ENCODE data around the gene AUH. TPM values are rescaled to one million over a fixed set of nuclear protein-coding genes. Genes with fewer than 3 reads are reported as not detected.

Gene AUH
- total RNA-seq, 4 donors from 2014 or later: 17.1 to 28.2 (median 20.8) TPM

DNA sequence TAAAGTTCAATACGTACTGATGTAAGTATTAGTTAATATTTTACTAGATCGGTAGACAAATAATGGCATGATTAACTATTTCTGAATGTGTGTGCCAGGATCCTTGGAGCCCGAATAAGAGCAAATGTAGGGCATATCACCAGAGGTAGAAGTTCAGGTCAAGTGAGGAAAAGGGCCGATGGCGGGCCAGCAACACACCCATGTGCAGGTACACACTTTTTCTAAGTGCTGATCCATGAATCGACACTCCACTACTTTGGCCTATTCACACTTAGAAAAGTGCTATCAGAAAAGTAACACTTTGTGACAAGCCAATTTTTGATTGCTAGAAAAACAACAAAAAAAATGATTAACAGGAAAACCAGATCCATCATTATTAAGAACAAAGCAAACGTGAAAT, 150.3 kb downstream of the AUH start:
- Histone ChIP-seq H3K9me3 (no peaks in the 10 kb centered on the region), H3K4me1 (peaks cover 27 to 30% of the 10 kb centered on the region in 2 donors), H3K36me3 (no peaks in the 10 kb centered on the region), H3K27me3 (no peaks in the 10 kb centered on the region), H3K4me3 (no peak overlapping the region), H3K27ac (no peak overlapping the region)
- TF ChIP-seq, protein P1, sequence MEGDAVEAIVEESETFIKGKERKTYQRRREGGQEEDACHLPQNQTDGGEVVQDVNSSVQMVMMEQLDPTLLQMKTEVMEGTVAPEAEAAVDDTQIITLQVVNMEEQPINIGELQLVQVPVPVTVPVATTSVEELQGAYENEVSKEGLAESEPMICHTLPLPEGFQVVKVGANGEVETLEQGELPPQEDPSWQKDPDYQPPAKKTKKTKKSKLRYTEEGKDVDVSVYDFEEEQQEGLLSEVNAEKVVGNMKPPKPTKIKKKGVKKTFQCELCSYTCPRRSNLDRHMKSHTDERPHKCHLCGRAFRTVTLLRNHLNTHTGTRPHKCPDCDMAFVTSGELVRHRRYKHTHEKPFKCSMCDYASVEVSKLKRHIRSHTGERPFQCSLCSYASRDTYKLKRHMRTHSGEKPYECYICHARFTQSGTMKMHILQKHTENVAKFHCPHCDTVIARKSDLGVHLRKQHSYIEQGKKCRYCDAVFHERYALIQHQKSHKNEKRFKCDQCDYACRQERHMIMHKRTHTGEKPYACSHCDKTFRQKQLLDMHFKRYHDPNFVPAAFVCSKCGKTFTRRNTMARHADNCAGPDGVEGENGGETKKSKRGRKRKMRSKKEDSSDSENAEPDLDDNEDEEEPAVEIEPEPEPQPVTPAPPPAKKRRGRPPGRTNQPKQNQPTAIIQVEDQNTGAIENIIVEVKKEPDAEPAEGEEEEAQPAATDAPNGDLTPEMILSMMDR (IDR thresholded peaks at IDR 0.05 in 4 of 5, conservative IDR thresholded peaks at IDR 0.05 in 1 of 5): no peak
- no peak for TF ChIP-seq POLR2A (IDR thresholded peaks at IDR 0.05)
- DNase-seq: no peak
- in situ Hi-C loops (cut with MboI; ENCODE audit: low sequenced_read_pairs in 4 of 4): loop anchor here in 1 of 4 donors (25.0 kb wide), 1 partner anchor 201 kb away; the partner anchor contains the start of gene NFIL3
- intact Hi-C loops (cut with DNase I; ENCODE audit: low total_unique reads): no loop called here
- ATAC-seq: no peak

DNA sequence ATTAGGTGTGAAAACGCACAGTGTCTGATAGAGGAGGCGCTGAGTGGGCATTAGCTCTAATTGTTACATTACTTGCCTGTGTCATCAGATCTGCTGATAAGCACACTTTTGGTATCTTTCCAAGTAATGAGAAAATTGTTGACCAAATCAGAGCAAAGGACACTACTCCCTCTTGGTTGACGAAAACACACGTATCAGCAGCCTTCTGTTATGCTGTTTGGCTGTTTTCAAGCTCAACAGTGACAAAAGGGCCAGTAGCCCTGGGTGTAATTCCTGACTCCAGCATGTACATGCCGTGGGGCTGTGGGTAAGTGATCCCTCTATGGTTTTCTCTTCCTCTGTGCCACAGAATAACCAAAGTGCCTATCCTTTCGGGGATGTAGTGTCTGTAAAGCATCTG, 151.4 kb downstream of the AUH start:
- peaks cover 26% of the 10 kb centered on the region in 2 donors for H3K4me1 ChIP-seq
- H3K27ac ChIP-seq: no peak overlapping the region
- H3K4me3 ChIP-seq: no peak overlapping the region
- H3K36me3 ChIP-seq: no peaks in the 10 kb centered on the region
- no peak for DNase-seq
- in situ Hi-C loops (cut with MboI; ENCODE audit: low sequenced_read_pairs in 4 of 4) (loop anchor here in 1 of 4 donors (25.0 kb wide), 1 partner anchor 202 kb away; the partner anchor contains the start of gene NFIL3), intact Hi-C loops (cut with DNase I; ENCODE audit: low total_unique reads) (no loop called here)
- TF ChIP-seq POLR2A (IDR thresholded peaks at IDR 0.05): no peak
- TF ChIP-seq, protein P1 (IDR thresholded peaks at IDR 0.05 in 4 of 5, conservative IDR thresholded peaks at IDR 0.05 in 1 of 5): no peak
- H3K27me3 ChIP-seq: no peaks in the 10 kb centered on the region
- ATAC-seq: no peak
- H3K9me3 ChIP-seq: no peaks in the 10 kb centered on the region

DNA sequence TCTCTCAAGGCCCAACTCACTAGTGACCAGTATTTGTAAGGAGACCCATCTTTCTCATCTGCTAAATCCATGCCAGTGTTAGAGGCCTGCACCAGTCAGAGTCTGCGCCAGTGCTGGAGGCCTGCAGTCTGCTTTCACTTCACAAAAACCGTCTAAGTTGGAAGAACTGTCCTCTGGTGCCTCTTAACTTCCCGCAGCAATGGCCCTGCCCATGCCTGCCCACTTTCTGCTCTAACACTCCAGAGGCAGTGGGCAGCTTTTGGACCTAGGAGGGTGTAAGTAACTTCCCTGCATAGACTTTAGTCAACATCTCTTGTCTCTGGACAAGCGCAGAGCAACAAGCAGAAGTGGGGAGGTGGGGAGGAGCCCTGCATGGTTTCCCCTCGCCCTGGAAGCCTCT, 152.9 kb downstream of the AUH start:
- Histone ChIP-seq H3K27ac (peak overlapping the region; percentile 63 to 81 (median 74)), H3K27me3 (no peaks in the 10 kb centered on the region), H3K4me3 (no peak overlapping the region), H3K9me3 (no peaks in the 10 kb centered on the region), H3K36me3 (no peaks in the 10 kb centered on the region), H3K4me1 (peaks cover 16 to 18% of the 10 kb centered on the region in 2 donors)
- intact Hi-C loops (cut with DNase I; ENCODE audit: low total_unique reads) (loop anchor here (10.0 kb wide), 1 partner anchor 56 kb away; no protein-coding TSS in a partner anchor), in situ Hi-C loops (cut with MboI; ENCODE audit: low sequenced_read_pairs in 4 of 4) (loop anchor here in 1 of 4 donors (25.0 kb wide), 1 partner anchor 203 kb away; the partner anchor contains the start of gene NFIL3)
- no peak for ATAC-seq
- DNase-seq: no peak
- TF ChIP-seq POLR2A (IDR thresholded peaks at IDR 0.05): no peak
- TF ChIP-seq, protein P1 (IDR thresholded peaks at IDR 0.05 in 4 of 5, conservative IDR thresholded peaks at IDR 0.05 in 1 of 5): no peak

DNA sequence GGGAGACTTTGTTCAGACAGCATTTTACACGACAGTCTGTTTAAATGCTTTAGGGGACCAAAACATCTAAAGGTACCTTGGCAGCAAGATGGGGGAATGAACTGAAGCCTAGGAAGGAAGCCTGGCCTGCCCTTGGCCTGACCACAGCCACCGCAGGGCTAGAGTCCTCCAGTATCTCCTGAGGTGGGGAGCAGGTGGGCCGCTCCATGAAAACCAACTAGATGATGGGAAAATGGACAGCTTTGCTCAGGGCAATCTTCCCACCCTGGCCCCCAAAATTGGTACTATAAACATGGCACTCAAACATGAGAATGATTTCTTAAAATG, 153.3 kb downstream of the AUH start:
- no peaks in the 10 kb centered on the region for H3K27me3 ChIP-seq
- peak in 1 of 2 donors; percentile 9 for ATAC-seq
- no peaks in the 10 kb centered on the region for H3K36me3 ChIP-seq
- H3K4me1 ChIP-seq: peaks cover 16 to 18% of the 10 kb centered on the region in 2 donors
- H3K27ac ChIP-seq: peak overlapping the region; percentile 63 to 81 (median 74)
- H3K4me3 ChIP-seq: peak overlapping the region in 3 of 4 donors; percentile 1 to 36 (median 1)
- in situ Hi-C loops (cut with MboI; ENCODE audit: low sequenced_read_pairs in 4 of 4) (loop anchor here in 1 of 4 donors (25.0 kb wide), 1 partner anchor 204 kb away; the partner anchor contains the start of gene NFIL3), intact Hi-C loops (cut with DNase I; ENCODE audit: low total_unique reads) (loop anchor here (10.0 kb wide), 1 partner anchor 56 kb away; no protein-coding TSS in a partner anchor)
- TF ChIP-seq POLR2A (IDR thresholded peaks at IDR 0.05): no peak
- TF ChIP-seq, protein P1 (IDR thresholded peaks at IDR 0.05 in 4 of 5, conservative IDR thresholded peaks at IDR 0.05 in 1 of 5): no peak
- H3K9me3 ChIP-seq: no peaks in the 10 kb centered on the region
- DNase-seq: no peak
